Measurements from ENCODE around the gene TSPAN7. TPM values are rescaled to one million over a fixed set of nuclear protein-coding genes. Genes with fewer than 3 reads are reported as not detected.
A peak's percentile ranks its signal among the peaks of the same experiment; 100 is the strongest.

TSPAN7 gene
- total RNA-seq, 6 experiments from 2014 or later, result not detected

GRCh38 chrX:38661103-38661441 lies 99.7 kb downstream of the TSPAN7 start:
- Mint-ChIP-seq H3K4me3 (no peak overlapping the region), H3K36me3 (ENCODE audit: low read depth) (no peaks in the 10 kb centered on the region), H3K9me3 (no peaks in the 10 kb centered on the region), H3K4me1 (ENCODE audit: low read depth) (no peaks in the 10 kb centered on the region), H3K27me3 (ENCODE audit: insufficient read depth) (peaks cover 2% of the 10 kb centered on the region; the same call in 1 of the 2 replicates), H3K27ac (no peak overlapping the region)
- no peak for DNase-seq
- TF ChIP-seq, protein P1, sequence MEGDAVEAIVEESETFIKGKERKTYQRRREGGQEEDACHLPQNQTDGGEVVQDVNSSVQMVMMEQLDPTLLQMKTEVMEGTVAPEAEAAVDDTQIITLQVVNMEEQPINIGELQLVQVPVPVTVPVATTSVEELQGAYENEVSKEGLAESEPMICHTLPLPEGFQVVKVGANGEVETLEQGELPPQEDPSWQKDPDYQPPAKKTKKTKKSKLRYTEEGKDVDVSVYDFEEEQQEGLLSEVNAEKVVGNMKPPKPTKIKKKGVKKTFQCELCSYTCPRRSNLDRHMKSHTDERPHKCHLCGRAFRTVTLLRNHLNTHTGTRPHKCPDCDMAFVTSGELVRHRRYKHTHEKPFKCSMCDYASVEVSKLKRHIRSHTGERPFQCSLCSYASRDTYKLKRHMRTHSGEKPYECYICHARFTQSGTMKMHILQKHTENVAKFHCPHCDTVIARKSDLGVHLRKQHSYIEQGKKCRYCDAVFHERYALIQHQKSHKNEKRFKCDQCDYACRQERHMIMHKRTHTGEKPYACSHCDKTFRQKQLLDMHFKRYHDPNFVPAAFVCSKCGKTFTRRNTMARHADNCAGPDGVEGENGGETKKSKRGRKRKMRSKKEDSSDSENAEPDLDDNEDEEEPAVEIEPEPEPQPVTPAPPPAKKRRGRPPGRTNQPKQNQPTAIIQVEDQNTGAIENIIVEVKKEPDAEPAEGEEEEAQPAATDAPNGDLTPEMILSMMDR (IDR thresholded peaks at IDR 0.05), result no peak

DNA sequence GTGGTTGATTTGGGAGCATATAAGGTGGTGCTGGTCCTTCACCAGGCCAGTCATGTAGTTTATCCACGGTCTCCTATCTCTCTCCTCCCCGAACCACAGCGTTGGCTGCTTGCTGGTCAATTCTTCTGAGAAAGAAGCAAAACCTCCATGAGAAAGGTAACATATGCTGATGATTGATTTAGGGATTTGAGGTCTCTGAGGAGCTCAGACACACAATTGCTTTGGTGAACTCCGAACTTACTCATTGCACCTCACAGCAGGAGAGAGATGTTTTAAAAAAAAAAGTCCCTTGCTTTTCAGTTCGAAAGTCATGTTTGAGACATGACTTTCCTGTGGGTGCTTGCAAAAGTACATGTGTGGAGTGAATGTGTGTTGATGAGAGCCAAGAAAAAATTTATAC lies 100.2 kb downstream of the TSPAN7 start:
- H3K36me3 Mint-ChIP-seq (ENCODE audit: low read depth), result no peaks in the 10 kb centered on the region
- no peak overlapping the region for H3K27ac Mint-ChIP-seq
- DNase-seq, result no peak
- no peak overlapping the region for H3K4me3 Mint-ChIP-seq
- H3K27me3 Mint-ChIP-seq (ENCODE audit: insufficient read depth), result peaks cover 2% of the 10 kb centered on the region; the same call in 1 of the 2 replicates
- H3K9me3 Mint-ChIP-seq, result no peaks in the 10 kb centered on the region
- no peaks in the 10 kb centered on the region for H3K4me1 Mint-ChIP-seq (ENCODE audit: low read depth)
- TF ChIP-seq, protein P1 (IDR thresholded peaks at IDR 0.05), result no peak

DNA sequence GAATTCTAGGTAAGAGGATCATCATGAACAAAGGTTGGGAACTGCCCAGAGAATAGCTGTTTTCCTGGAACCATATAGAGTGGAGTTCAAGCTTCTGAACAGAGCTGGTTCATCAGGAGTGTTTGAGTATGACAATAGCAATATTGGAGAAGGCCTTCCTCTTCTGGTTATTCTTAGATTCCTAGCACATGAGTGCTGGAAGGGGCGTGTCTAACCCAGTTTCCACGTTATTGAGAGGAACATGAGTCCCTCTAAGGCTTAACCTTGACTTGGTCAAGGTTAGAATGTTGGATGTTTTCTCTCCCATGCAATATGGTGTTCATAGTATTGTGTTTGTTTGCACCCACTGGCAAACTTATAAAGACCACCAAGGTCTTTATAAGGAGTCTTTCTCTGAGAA lies 101.3 kb downstream of the TSPAN7 start:
- Mint-ChIP-seq H3K4me3 (no peak overlapping the region), H3K27me3 (ENCODE audit: insufficient read depth) (peaks cover 2% of the 10 kb centered on the region; the same call in 1 of the 2 replicates), H3K36me3 (ENCODE audit: low read depth) (no peaks in the 10 kb centered on the region), H3K9me3 (no peaks in the 10 kb centered on the region), H3K4me1 (ENCODE audit: low read depth) (no peaks in the 10 kb centered on the region), H3K27ac (no peak overlapping the region)
- TF ChIP-seq, protein P1 (IDR thresholded peaks at IDR 0.05), result no peak
- no peak for DNase-seq

DNA sequence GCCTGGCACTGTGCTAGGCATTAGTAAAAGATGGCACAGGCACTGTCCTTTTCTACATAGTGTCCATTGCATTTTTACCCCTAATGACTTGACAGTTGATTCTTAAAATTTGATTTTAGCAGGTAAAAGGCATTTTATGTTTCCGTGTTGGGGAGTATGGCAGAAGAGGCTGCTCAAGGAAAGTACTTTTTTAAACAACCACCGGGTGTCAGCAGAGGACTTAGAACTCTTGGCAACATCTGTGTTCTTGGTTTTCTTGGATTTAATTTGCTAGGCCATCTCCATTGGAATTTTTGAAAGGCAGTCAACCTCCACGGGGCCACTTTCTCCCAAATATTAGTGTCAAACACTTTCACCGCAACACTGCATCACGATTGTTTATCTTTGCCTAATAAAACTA lies 102.9 kb downstream of the TSPAN7 start:
- H3K36me3 Mint-ChIP-seq (ENCODE audit: low read depth), result no peaks in the 10 kb centered on the region
- TF ChIP-seq, protein P1 (IDR thresholded peaks at IDR 0.05), result peak; percentile 63
- peaks cover 2% of the 10 kb centered on the region; the same call in 1 of the 2 replicates for H3K27me3 Mint-ChIP-seq (ENCODE audit: insufficient read depth)
- H3K9me3 Mint-ChIP-seq, result no peaks in the 10 kb centered on the region
- H3K4me1 Mint-ChIP-seq (ENCODE audit: low read depth), result no peaks in the 10 kb centered on the region
- H3K4me3 Mint-ChIP-seq, result no peak overlapping the region
- no peak overlapping the region for H3K27ac Mint-ChIP-seq
- peak; percentile 16 for DNase-seq

GRCh38 chrX:38666909-38667308 lies 105.6 kb downstream of the TSPAN7 start:
- TF ChIP-seq, protein P1 (IDR thresholded peaks at IDR 0.05), result no peak
- Mint-ChIP-seq H3K4me3 (no peak overlapping the region), H3K36me3 (ENCODE audit: low read depth) (no peaks in the 10 kb centered on the region), H3K4me1 (ENCODE audit: low read depth) (no peaks in the 10 kb centered on the region), H3K27ac (no peak overlapping the region), H3K9me3 (no peaks in the 10 kb centered on the region), H3K27me3 (ENCODE audit: insufficient read depth) (peaks cover 2% of the 10 kb centered on the region)
- no peak for DNase-seq

DNA sequence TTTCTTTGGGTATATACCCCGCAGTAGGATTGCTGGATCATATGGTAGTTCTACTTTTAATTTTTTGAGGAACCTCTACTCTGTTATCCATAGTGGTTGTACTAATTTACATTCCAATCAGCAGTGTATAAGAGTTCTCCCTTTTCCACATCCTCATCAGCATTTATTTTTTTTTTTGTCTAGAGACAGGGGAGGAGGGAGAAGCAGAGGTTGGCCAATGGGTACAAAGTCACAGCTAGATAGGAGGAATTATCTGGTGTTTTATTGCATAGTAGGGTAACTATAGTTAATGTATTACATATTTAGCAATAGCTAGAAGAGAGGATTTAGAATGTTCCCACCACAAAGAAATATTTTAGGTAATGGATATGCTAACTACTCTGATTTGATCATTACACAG lies 107.4 kb downstream of the TSPAN7 start:
- H3K27me3 Mint-ChIP-seq (ENCODE audit: insufficient read depth), result peaks cover 2% of the 10 kb centered on the region
- no peak for DNase-seq

More for the DNA sequence above, 107.4 kb downstream of the TSPAN7 start:
- H3K27ac Mint-ChIP-seq, result no peak overlapping the region
- no peak overlapping the region for H3K4me3 Mint-ChIP-seq
- no peaks in the 10 kb centered on the region for H3K36me3 Mint-ChIP-seq (ENCODE audit: low read depth)
- TF ChIP-seq, protein P1 (IDR thresholded peaks at IDR 0.05), result no peak
- no peaks in the 10 kb centered on the region for H3K9me3 Mint-ChIP-seq
- no peaks in the 10 kb centered on the region for H3K4me1 Mint-ChIP-seq (ENCODE audit: low read depth)
